ENCODE measurements around the gene SLC9A7. TPM values are rescaled to one million over a fixed set of nuclear protein-coding genes. Genes with fewer than 3 reads are reported as not detected.

The SLC9A7 gene
- total and polyA plus RNA-seq, 2 experiments from 2014 or later: 2.5 to 15.4 TPM

- no peak for TF ChIP-seq REST (IDR thresholded peaks at IDR 0.05; ENCODE audit: unreplicated experiment)
- no peak for TF ChIP-seq CTCF (conservative IDR thresholded peaks at IDR 0.05; ENCODE audit: low read depth in 2 of 2)
- TF ChIP-seq ZNF331 (CRISPR knock-in tag; IDR thresholded peaks at IDR 0.05; ENCODE audit: low read depth): no peak
- no peak for TF ChIP-seq NANOG (IDR thresholded peaks at IDR 0.05; ENCODE audit: borderline replicate concordance)
- no peak for TF ChIP-seq STAT1 (IDR thresholded peaks at IDR 0.05; ENCODE audit: unreplicated experiment)
- TF ChIP-seq ZNF114 (CRISPR knock-in tag; IDR thresholded peaks at IDR 0.05): no peak
- TF ChIP-seq EZH2 (IDR thresholded peaks at IDR 0.05; ENCODE audit: low read depth, unreplicated experiment): no peak
These were observed 161.7 kb downstream of the SLC9A7 start (continued) for GRCh38 chrX:46597208-46597607.

- H3K9me3 Mint-ChIP-seq: no peaks in the 10 kb centered on the region
- H3K27me3 ChIP-seq (ENCODE audit: insufficient read depth): no peaks in the 10 kb centered on the region
- peaks cover 3% of the 10 kb centered on the region; the same call in 1 of the 3 replicates for H3K36me3 Mint-ChIP-seq (ENCODE audit: low read depth)
- H3K79me2 ChIP-seq (replicated peaks; ENCODE audit: insufficient read depth): peaks cover 47% of the 10 kb centered on the region
- H3K4me1 ChIP-seq (ENCODE audit: insufficient read depth): no peaks in the 10 kb centered on the region
- no peak for TF ChIP-seq POLR2AphosphoS5 (IDR thresholded peaks at IDR 0.05; ENCODE audit: low read depth)
- no peak for TF ChIP-seq NANOG (IDR thresholded peaks at IDR 0.05; ENCODE audit: borderline replicate concordance)
- H3K4me3 ChIP-seq: no peak overlapping the region
- H4K20me1 ChIP-seq (replicated peaks; ENCODE audit: insufficient read depth): no peaks in the 10 kb centered on the region
- DNase-seq (ENCODE audit: low spot score) (no peak), ATAC-seq (no peak)
- H3K27ac ChIP-seq (ENCODE audit: low read depth): no peak overlapping the region
- H3K9me2 ChIP-seq (ENCODE audit: insufficient read depth): no peaks in the 10 kb centered on the region
- H3F3A ChIP-seq (replicated peaks; ENCODE audit: low read depth): no peaks in the 10 kb centered on the region
- H3K36me3 ChIP-seq (ENCODE audit: insufficient read depth): no peaks in the 10 kb centered on the region
- H2AFZ ChIP-seq: no peak overlapping the region
- H3K4me3 Mint-ChIP-seq: no peak overlapping the region
- peaks cover 2% of the 10 kb centered on the region for H3K27me3 Mint-ChIP-seq (ENCODE audit: insufficient read depth, low read depth, poor library complexity)
- peaks cover 24% of the 10 kb centered on the region for H3K4me1 Mint-ChIP-seq
- H3K4me2 ChIP-seq: no peak overlapping the region
- no peak overlapping the region for H3K27ac Mint-ChIP-seq
These were observed 163.8 kb downstream of the SLC9A7 start for GRCh38 chrX:46595084-46595483.

Data from GM23338 (cell line).